Thoracic aorta (tissue), 2 donors: ENCODE data around the gene SLC29A1. TPM values are rescaled to one million over a fixed set of nuclear protein-coding genes. Genes with fewer than 3 reads are reported as not detected.

Experiments used
- ATAC-seq: fragments of 150-250 bp; one replicate; pipeline ENCODE4 v1.8.0; 2017; ENCODE audit warnings: low read depth; ENCODE audit not compliant: insufficient number of reproducible peaks, low FRiP score
- DNase-seq: peaks from one replicate; pipeline ENCODE4 v3.0.0-alpha.2; 2020; ENCODE audit warnings: low spot score
- H3K27ac ChIP-seq, 2 donors: fragments of 200-600 bp; sonication (generic); 1 replicate in 1 of 2; 2 replicates in 1 of 2; pipeline ENCODE4 v1.5.1; 2016; ENCODE audit warnings: mild to moderate bottlenecking in 2 of 2, moderate library complexity in 2 of 2
- H3K27me3 ChIP-seq: fragments of 200-600 bp; sonication (generic); replicated peaks from 2 replicates; pipeline ENCODE4 v1.6.0; 2016; ENCODE audit warnings: mild to moderate bottlenecking; ENCODE audit not compliant: insufficient read depth
- H3K36me3 ChIP-seq: fragments of 200-600 bp; sonication (generic); one replicate; pipeline ENCODE4 v1.5.1; 2016
- H3K4me1 ChIP-seq, 2 donors: fragments of 200-600 bp; sonication (generic); 1 replicate in 1 of 2; 2 replicates in 1 of 2; pipeline versions ENCODE4 v1.5.1 to v1.6.0; 2016; ENCODE audit warnings: low read depth in 2 of 2, mild to moderate bottlenecking in 1 of 2; ENCODE audit not compliant: control insufficient read depth in 1 of 2
- H3K4me3 ChIP-seq: fragments of 200-600 bp; sonication (generic); 2 replicates; pipeline ENCODE4 v1.5.1; 2016; ENCODE audit warnings: mild to moderate bottlenecking
- H3K9me3 ChIP-seq: fragments of 200-600 bp; sonication (generic); 2 replicates; pipeline ENCODE4 v1.5.1; 2016
- CTCF ChIP-seq: fragments of 200-600 bp; sonication (generic); IDR thresholded peaks from one replicate; pipeline ENCODE4 v1.5.1; 2019; ENCODE audit warnings: antibody characterized with exemption
- total RNA-seq, 2 donors: library from RNA; depleted of rRNA; stranded (reverse); fragments of >200 nt; gene quantifications; one replicate each; pipeline versions ENCODE4 v1.1.0 to v1.2.3, GENCODE V29; 2016

The SLC29A1 gene
- total RNA-seq, 2 donors from 2014 or later = 132 to 172 TPM

GRCh38 chr6:44224029-44224964, 902 bp downstream of the SLC29A1 start:
- no peak for DNase-seq
- Histone ChIP-seq H3K4me1 (peaks cover 63 to 75% of the 10 kb centered on the region in 2 donors), H3K27ac (peak overlapping the region; percentile 37 to 98), H3K36me3 (peaks cover 5% of the 10 kb centered on the region), H3K27me3 (no peaks in the 10 kb centered on the region), H3K9me3 (no peaks in the 10 kb centered on the region), H3K4me3 (peak overlapping the region; percentile 81)
- ATAC-seq = no peak
- TF ChIP-seq CTCF = no peak

DNA sequence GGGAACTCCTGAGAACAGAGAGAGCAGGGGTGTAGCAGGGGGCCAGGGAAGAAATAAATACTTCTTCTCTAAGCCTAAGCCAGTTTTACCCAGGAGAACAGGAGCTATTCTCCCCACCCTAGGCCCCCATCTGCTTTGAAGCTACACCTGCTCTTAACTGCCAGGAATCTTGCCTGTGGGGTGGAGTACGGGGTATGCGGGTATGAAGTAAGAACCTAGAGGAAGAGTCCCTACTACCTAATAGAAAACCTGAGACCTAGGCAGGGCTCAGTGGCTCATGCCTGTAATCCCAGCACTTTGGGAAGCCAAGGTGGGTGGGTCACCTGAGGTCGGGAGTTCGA, 1.5 kb downstream of the SLC29A1 start:
- Histone ChIP-seq H3K36me3 (peaks cover 11% of the 10 kb centered on the region), H3K27me3 (no peaks in the 10 kb centered on the region), H3K9me3 (no peaks in the 10 kb centered on the region), H3K4me3 (no peak overlapping the region), H3K27ac (peak overlapping the region; percentile 13 to 98), H3K4me1 (peaks cover 62 to 74% of the 10 kb centered on the region in 2 donors)
- DNase-seq (no peak), ATAC-seq (no peak)
- no peak for TF ChIP-seq CTCF

DNA sequence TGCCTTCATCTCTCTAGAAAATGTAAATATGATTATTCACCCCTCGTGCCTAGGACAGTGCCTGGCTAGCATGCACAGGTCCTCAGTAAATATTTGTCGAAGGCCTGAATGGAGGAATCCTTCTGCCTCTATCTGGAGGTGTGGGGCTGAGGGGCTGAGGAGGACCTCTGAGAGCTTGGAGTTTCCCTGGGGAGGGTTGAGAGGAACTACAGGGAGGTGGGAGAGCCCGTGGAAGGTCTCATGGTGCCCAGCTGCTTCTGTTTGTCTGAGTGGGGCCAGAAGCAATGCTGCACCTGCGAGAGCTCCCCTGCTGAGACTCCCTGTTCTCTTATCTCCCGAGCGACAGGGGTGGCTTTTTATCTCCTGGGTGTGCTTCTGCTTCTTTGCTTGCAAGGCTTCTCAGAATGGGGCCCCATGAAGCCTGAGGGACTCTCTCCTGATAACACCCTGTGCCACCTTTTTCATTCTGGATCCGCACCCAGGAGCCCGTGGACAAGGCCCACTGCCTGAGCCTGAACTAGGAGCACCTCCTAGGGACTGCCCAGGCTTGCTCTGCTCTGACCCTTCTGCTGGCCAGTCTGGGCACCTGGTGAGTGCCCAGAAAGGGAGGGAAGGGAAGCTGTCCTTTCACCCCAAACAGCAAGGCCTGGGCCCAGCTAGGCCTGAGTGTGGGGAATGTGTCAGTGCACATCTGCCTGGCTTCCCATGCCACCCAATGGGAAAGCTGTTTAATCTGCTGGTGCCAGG, 2.4 kb downstream of the SLC29A1 start:
- ATAC-seq = no peak
- DNase-seq = no peak
- peak overlapping the region; percentile 60 to 72 for H3K27ac ChIP-seq
- H3K9me3 ChIP-seq = no peaks in the 10 kb centered on the region
- H3K4me3 ChIP-seq = peak overlapping the region; percentile 52
- no peak for TF ChIP-seq CTCF
- H3K4me1 ChIP-seq = peaks cover 54 to 66% of the 10 kb centered on the region in 2 donors
- H3K36me3 ChIP-seq = peaks cover 19% of the 10 kb centered on the region
- H3K27me3 ChIP-seq = no peaks in the 10 kb centered on the region

DNA sequence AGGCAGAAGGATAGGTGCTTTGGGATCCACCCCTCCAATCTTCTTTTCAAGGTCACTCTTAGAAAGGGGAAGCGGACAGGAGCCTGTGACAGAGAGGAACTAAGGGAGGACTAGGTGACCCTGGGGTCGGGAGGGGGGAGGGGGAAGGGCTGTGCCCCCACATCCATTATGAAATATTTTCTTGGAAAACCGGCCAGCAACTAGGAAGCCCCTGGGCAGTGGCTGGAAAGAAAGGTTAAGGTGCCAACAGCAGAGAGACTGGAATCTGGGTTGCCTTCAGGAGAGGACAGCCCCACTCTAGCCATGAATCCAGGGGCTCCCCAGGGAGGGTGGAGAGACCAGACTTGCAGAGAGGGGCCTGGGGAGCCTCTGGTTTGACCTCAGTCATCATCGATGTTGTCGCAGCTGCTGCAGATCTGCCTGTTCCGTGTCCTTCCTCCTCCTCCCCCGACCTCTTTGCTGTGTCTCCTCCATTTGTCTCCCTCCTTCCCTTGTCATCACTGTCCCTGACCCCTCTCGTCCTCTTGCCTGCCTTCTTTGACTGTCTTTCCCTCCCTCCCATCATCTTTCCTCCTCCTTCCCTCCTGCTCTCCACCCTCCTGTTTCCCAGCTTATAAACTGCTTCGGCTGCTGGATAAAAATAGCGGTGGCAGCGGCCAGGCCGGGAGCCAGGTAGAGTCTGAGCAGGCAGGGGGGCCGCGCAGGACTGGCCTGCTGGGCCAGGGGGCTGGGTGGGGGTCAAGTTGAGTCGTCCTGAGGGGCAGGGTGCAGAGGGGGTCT, 3.2 kb downstream of the SLC29A1 start:
- H3K4me1 ChIP-seq = peaks cover 47 to 60% of the 10 kb centered on the region in 2 donors
- no peak for TF ChIP-seq CTCF
- no peak for ATAC-seq

More for the DNA sequence above, 3.2 kb downstream of the SLC29A1 start:
- peaks cover 27% of the 10 kb centered on the region for H3K36me3 ChIP-seq
- peak overlapping the region; percentile 60 to 72 for H3K27ac ChIP-seq
- H3K9me3 ChIP-seq = no peaks in the 10 kb centered on the region
- no peaks in the 10 kb centered on the region for H3K27me3 ChIP-seq
- H3K4me3 ChIP-seq = peak overlapping the region; percentile 52
- no peak for DNase-seq
